Bone marrow (tissue), 2 donors: Measurements from ENCODE around the gene GLYATL3.

Experiments used
- DNase-seq, 2 donors: peaks; one replicate each; lab custom pipeline; 2025; lab: John Stamatoyannopoulos, UW

GLYATL3 gene

GRCh38 chr6:49514571-49515484 lies 15.1 kb downstream of the GLYATL3 start:
- no peak for DNase-seq

GRCh38 chr6:49515485-49516146 lies 15.9 kb downstream of the GLYATL3 start:
- DNase-seq: no peak

DNA sequence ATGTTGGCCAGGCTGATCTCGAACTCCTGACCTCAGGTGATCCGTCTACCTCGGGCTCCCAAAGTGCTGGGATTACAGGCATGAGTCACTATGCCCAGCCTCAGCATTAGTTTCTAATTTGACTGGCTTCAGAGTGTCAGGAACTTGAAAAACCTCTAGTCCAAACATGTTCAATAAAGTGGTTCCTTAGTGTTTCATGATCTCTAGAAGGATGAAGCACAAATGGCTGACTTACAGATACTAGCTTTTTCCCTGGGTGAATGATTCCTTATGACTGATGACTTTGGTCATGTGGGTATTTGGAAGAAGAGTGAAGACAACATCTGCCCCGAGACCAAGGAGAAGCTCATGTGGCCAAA lies 16.4 kb downstream of the GLYATL3 start:
- DNase-seq: no peak

- no peak for DNase-seq
These were observed 18.2 kb downstream of the GLYATL3 start for GRCh38 chr6:49517919-49518318.

GRCh38 chr6:49519660-49520059 lies 19.9 kb downstream of the GLYATL3 start:
- no peak for DNase-seq

GRCh38 chr6:49522710-49523593 lies 23.2 kb downstream of the GLYATL3 start:
- no peak for DNase-seq

DNA sequence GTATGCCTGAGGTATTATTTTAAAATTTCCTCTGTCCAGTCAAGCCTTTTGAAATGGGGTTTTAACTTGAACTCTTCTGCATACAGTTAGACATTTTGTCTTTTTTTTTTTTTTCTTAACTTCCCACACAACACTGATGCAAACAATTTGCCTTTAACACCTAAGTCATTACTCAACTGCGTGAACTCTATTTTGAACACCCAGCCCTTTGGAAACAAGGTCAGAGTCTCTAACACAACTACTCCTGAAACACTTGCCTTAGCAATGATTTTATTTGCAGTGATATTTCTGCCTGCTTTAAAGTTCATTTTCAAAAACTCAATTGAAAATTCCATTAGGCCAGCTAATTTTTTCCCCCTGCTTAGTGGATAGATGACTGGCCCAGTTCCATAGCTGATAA lies 24.2 kb downstream of the GLYATL3 start:
- DNase-seq: no peak

GRCh38 chr6:49524541-49524940 lies 24.8 kb downstream of the GLYATL3 start:
- DNase-seq: no peak

- DNase-seq: no peak
These were observed 26.9 kb downstream of the GLYATL3 start for GRCh38 chr6:49526598-49526997.

GRCh38 chr6:49527320-49527719 lies 27.6 kb downstream of the GLYATL3 start:
- no peak for DNase-seq

- DNase-seq: no peak
These were observed 28.8 kb downstream of the GLYATL3 start for GRCh38 chr6:49528571-49528970.

DNA sequence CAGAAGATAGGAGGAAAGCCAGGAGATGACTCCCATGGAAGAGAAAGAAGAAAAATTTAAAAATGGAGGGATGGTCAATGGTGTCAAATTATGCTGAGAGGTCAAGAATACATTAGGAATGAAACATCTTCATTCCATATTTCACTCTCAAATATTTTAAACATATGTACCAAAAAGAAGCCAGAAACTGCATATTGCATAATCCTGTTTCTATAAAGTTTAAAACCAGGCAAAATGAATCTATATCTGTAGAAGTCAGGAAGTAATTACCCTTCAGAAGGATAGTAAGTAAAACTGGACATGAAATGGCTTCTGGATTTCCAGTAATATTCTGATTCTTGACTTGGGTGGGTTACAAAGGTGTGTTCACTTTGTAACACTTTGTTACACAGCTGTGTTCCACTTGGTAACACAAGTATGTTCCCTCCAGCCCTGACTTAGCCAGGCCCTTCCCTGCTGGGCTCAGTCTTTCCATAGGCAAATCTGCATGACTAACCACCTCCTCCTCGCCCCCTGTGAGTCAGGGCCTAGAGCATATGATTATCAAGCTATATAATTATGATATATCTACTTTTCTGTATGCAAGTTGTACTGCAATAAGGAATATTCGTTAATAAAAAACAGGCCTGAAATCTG lies 30.5 kb downstream of the GLYATL3 start:
- DNase-seq: no peak

GRCh38 chr6:49531774-49532569 lies 32.2 kb downstream of the GLYATL3 start:
- DNase-seq: peak in 1 of 2 donors; percentile 76

- DNase-seq: no peak
These were observed 36.1 kb downstream of the GLYATL3 start for GRCh38 chr6:49535795-49536194.

GRCh38 chr6:49539102-49539501 lies 39.4 kb downstream of the GLYATL3 start:
- no peak for DNase-seq

- no peak for DNase-seq
These were observed 40.9 kb downstream of the GLYATL3 start for GRCh38 chr6:49540614-49541013.

DNA sequence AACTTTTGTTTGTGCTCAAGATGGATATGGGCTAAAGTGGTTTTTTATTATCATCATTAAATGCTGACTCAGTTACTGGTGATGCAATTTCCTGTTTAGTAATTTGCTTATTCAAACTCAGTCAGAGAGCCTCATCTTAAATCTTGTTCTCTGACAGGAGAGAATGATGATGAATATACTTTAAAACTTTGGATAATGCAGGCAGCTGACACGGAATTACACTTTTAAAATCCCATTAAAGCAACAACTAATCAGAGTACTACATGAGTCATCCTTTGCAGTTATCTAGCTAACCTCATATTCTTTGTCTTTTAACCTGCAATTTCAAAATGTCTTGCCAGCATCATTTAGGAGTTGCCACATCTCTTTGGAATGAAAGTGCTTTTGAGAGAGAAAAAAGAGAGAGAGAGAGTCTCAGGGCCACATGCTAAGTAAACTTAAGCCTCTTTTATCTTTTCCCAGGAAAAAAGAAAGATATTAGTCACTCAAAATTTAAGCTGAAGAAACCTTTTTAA lies 41.5 kb downstream of the GLYATL3 start:
- no peak for DNase-seq

- DNase-seq: no peak
These were observed 42.2 kb downstream of the GLYATL3 start for GRCh38 chr6:49541936-49542335.

DNA sequence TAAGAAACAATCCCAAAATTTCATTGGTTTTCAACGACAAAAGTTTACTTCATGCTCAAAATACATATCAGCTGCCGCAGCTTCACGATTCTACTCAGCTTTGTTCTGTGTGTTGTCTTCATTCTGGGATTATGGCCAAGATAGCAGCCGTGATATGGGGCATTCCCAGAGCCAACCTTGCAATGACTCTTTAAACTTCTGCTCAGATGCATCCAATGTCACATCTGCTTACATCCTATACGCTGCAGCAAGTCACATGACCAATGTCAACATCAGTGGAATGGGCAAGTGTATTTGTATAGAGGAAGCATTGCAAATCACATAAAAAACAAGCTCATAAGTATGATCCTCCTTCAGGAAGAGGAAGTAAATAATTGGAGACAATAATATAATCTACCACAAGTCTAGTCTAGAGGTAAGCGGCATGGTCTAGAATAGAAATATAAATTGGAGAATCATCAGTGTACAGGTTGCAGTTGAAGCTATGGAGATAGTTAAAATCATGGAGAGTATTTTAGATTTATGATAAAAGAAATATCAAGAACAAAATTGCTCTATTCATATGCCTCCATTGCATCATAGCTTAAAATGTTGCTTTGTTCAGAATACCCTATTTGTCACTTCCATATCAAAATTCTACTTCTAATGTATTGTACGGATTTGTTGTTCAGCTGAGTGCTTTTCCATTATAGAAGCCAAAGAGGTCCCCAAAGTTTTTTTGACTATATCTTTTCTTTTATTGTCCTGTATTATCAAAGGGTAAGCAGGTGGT lies 43.5 kb downstream of the GLYATL3 start:
- no peak for DNase-seq

GRCh38 chr6:49546331-49546730 lies 46.6 kb downstream of the GLYATL3 start:
- no peak for DNase-seq
